ENCODE results near the gene AHDC1. TPM values are rescaled to one million over a fixed set of nuclear protein-coding genes. Genes with fewer than 3 reads are reported as not detected.

AHDC1 gene
- total and polyA plus RNA-seq, 9 of the 15 experiments (the other 6 are each of a cell fraction or from before 2014, with no cell fraction given), result 0.21 to 36.4 (median 4.7) TPM

GRCh38 chr1:27507960-27508665 lies 95.8 kb downstream of the AHDC1 start (continued):
- TF ChIP-seq, protein P1, sequence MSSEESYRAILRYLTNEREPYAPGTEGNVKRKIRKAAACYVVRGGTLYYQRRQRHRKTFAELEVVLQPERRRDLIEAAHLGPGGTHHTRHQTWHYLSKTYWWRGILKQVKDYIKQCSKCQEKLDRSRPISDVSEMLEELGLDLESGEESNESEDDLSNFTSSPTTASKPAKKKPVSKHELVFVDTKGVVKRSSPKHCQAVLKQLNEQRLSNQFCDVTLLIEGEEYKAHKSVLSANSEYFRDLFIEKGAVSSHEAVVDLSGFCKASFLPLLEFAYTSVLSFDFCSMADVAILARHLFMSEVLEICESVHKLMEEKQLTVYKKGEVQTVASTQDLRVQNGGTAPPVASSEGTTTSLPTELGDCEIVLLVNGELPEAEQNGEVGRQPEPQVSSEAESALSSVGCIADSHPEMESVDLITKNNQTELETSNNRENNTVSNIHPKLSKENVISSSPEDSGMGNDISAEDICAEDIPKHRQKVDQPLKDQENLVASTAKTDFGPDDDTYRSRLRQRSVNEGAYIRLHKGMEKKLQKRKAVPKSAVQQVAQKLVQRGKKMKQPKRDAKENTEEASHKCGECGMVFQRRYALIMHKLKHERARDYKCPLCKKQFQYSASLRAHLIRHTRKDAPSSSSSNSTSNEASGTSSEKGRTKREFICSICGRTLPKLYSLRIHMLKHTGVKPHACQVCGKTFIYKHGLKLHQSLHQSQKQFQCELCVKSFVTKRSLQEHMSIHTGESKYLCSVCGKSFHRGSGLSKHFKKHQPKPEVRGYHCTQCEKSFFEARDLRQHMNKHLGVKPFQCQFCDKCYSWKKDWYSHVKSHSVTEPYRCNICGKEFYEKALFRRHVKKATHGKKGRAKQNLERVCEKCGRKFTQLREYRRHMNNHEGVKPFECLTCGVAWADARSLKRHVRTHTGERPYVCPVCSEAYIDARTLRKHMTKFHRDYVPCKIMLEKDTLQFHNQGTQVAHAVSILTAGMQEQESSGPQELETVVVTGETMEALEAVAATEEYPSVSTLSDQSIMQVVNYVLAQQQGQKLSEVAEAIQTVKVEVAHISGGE (CRISPR knock-in tag; IDR thresholded peaks at IDR 0.05), result no peak
- TF ChIP-seq NCOA4 (IDR thresholded peaks at IDR 0.05; ENCODE audit: partially characterized antibody), result no peak
- no peak for TF ChIP-seq CREB5 (CRISPR knock-in tag; IDR thresholded peaks at IDR 0.05)
- TF ChIP-seq ARID4B (CRISPR knock-in tag; IDR thresholded peaks at IDR 0.05), result peak; percentile 31; the same call in 1 of the 2 replicates
- no peak for TF ChIP-seq KAT2B (IDR thresholded peaks at IDR 0.05; ENCODE audit: low read depth, low read length)
- peak; percentile 92 for TF ChIP-seq PTBP1 (IDR thresholded peaks at IDR 0.05; ENCODE audit: low read depth, low read length)
- TF ChIP-seq ZNF830 (CRISPR knock-in tag; IDR thresholded peaks at IDR 0.05), result no peak
- TF ChIP-seq C11orf30 (IDR thresholded peaks at IDR 0.05; ENCODE audit: low read depth), result peak; percentile 79
- no peak for TF ChIP-seq SAFB (IDR thresholded peaks at IDR 0.05; ENCODE audit: borderline replicate concordance, low read depth, low read length)
- no peak for TF ChIP-seq POLR2A (conservative IDR thresholded peaks at IDR 0.05)
- no peak for TF ChIP-seq TOE1 (IDR thresholded peaks at IDR 0.05; ENCODE audit: borderline replicate concordance)
- TF ChIP-seq TOE1 (CRISPR knock-in tag; IDR thresholded peaks at IDR 0.05; ENCODE audit: borderline replicate concordance, low read depth), result no peak

Measured in K562 (cell line).